Adrenal gland (tissue), 12 donors: ENCODE results near the gene GFOD1. TPM values are rescaled to one million over a fixed set of nuclear protein-coding genes. Genes with fewer than 3 reads are reported as not detected.

ENCODE experiments used
- DNase-seq, 7 donors: peaks; one replicate each; pipeline ENCODE4 v3.0.0-alpha.2; 2019 to 2020
- H3K27ac ChIP-seq, 5 donors: fragments of 200-600 bp; sonication (generic) in 4 of 5; 1 replicate in 3 of 5; 2 replicates in 2 of 5; pipeline versions ENCODE4 v1.5.1 to v1.8.0; 2016 to 2020; ENCODE audit warnings: mild to moderate bottlenecking in 1 of 5
- H3K27me3 ChIP-seq: fragments of 200-600 bp; 2 replicates; pipeline ENCODE4 v1.8.0; 2021
- H3K36me3 ChIP-seq, 2 donors: fragments of 200-600 bp; replicated peaks in 1 of 2; 1 replicate in 1 of 2; 2 replicates in 1 of 2; pipeline versions ENCODE4 v1.5.1 to v1.8.0; 2018 to 2022
- H3K4me1 ChIP-seq, 2 donors: fragments of 200-600 bp; replicated peaks in 1 of 2; 1 replicate in 1 of 2; 2 replicates in 1 of 2; pipeline versions ENCODE4 v1.5.1 to v1.8.0; 2018 to 2021
- H3K4me3 ChIP-seq, 4 donors: fragments of 200-600 bp; sonication (generic) in 3 of 4; one replicate each; pipeline ENCODE4 v1.5.1; 2016 to 2018
- H3K9me3 ChIP-seq, 3 donors: fragments of 200-600 bp; sonication (generic) in 1 of 3; replicated peaks in 1 of 3; 1 replicate in 2 of 3; 2 replicates in 1 of 3; pipeline versions ENCODE4 v1.5.1 to v1.8.0; 2016 to 2021
- POLR2A ChIP-seq, 2 donors: fragments of 450-650 bp; IDR thresholded peaks; one replicate each; pipeline ENCODE4 v1.6.1; 2017; ENCODE audit warnings: antibody characterized with exemption in 2 of 2, mild to moderate bottlenecking in 2 of 2, moderate library complexity in 1 of 2
- WGBS, 4 donors: extraction: QIAGEN DNeasy Blood & Tissue Kit in 2 of 4; methylation state at CpG; one replicate each; pipeline versions ENCODE4 v1.1.5 to v1.1.7; 2013 to 2017; 5-methylcytosine and 5-hydroxymethylcytosine counted together
- intact Hi-C, 2 donors: fragments of 100-400 bp; cut with DNase I; formaldehyde crosslinking; loops; one replicate each; pipeline versions ENCODE4 v1.14.1 to v1.15.0; 2022 to 2023
- polyA plus RNA-seq, 3 donors: library from polyadenylated mRNA; stranded (reverse); fragments of 200-250 nt in 2 of 3; fragments of 350-450 nt in 1 of 3; fragmentation: Illumina TruSeq in 1 of 3; extraction: RNeasy Lipid Tissue Mini Kit (QIAGEN cat#74804) in 1 of 3; gene quantifications; one replicate each; pipeline ENCODE4 v1.2.3, GENCODE V29; 2013 to 2014
- total RNA-seq, 9 donors: library from RNA; depleted of rRNA in 4 of 9; stranded (reverse); fragments of >200 nt in 4 of 9; fragments of 120-200 nt in 1 of 9; fragmentation: NEBNext Ultra II Directional in 1 of 9; extraction: Animal tissue kit (Norgen Biotek cat#: 25700) in 1 of 9; gene quantifications; one replicate each; pipeline versions ENCODE4 v1.1.0 to v1.2.4, GENCODE V29; 2013 to 2023
- TF ChIP-seq, protein P1 (sequence below), 6 experiments: fragments of 450-650 bp in 4 of 6; fragments of 200-600 bp in 2 of 6; sonication (generic) in 1 of 6; IDR thresholded peaks; 1 replicate in 5 of 6; 2 replicates in 1 of 6; pipeline versions ENCODE4 v1.5.1 to v1.8.0; 2016 to 2021; ENCODE audit warnings: antibody characterized with exemption in 6 of 6, mild to moderate bottlenecking in 2 of 6, moderate library complexity in 1 of 6
- donor health status: healthy with polysubstance abuse.
- donor health status: Bipolar disorder and iron deficiency.
- donor health status: DM: yes; HTN: yes; CAD: no.
- donor health status: DM: no; HTN: no; CAD: no.
- donor health status: DM: no; HTN: no; CAD: no.
- donor health status: DM: yes; HTN: yes; CAD: no.

GFOD1 gene
- total and polyA plus RNA-seq, 12 donors: 1.9 to 7.7 (median 4.1) TPM

DNA sequence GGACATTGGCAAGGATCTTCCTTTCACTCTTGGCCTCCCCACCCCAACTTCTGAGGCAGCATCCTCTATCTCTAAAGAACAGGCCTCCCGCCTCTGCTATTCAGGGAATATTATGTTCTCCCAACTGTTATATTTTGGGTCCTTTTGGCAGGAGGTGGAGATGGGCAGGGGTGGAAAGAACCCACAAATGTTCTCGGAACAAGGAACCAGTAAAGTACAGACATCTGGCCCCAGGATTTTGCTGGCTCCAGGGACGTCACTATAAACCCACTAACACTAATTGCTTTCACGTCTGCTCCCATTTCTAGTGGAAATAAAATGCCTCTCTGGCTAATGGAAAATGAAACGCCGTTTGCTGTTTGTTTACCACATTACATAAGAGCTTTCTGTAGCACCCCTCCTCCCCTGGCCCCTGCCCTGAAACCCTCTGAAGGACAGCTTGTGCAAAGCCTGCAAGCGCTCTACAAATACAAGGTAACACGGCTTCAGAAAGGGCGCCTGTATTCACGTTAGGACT is 81.4 kb downstream of the GFOD1 start:
- H3K4me1 ChIP-seq: peaks cover 0 to 3% of the 10 kb centered on the region in 2 donors
- 79 to 86% (median 82%) methylated on average over 10 of the region's 10 CpGs for WGBS, 4 donors
- intact Hi-C loops: no loop called here

DNA sequence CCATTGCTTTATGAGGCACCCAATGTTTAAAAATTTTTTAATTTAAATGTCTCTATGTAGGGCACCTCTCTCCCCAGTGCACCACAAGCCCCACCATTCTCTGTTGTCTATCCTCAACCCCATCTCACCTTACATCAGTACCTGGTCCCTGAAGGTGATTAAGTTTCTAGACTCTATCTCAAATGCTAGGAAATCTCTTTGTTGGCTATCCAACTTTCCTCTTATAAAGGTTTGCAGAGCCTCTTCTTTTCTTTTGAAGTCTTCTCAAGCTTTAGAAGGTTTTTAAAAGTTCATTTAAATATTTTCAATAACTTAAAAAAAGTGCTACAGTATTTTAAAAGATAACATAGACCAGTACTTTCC is 82.5 kb downstream of the GFOD1 start:
- H3K4me3 ChIP-seq: no peak overlapping the region
- H3K27ac ChIP-seq: peak overlapping the region in 2 of 5 donors; percentile 35 to 38
- intact Hi-C loops: no loop called here
- peaks cover 0 to 3% of the 10 kb centered on the region in 2 donors for H3K4me1 ChIP-seq
- H3K27me3 ChIP-seq: peaks cover 11% of the 10 kb centered on the region
- no peak for TF ChIP-seq POLR2A (IDR thresholded peaks at IDR 0.05)
- TF ChIP-seq, protein P1, sequence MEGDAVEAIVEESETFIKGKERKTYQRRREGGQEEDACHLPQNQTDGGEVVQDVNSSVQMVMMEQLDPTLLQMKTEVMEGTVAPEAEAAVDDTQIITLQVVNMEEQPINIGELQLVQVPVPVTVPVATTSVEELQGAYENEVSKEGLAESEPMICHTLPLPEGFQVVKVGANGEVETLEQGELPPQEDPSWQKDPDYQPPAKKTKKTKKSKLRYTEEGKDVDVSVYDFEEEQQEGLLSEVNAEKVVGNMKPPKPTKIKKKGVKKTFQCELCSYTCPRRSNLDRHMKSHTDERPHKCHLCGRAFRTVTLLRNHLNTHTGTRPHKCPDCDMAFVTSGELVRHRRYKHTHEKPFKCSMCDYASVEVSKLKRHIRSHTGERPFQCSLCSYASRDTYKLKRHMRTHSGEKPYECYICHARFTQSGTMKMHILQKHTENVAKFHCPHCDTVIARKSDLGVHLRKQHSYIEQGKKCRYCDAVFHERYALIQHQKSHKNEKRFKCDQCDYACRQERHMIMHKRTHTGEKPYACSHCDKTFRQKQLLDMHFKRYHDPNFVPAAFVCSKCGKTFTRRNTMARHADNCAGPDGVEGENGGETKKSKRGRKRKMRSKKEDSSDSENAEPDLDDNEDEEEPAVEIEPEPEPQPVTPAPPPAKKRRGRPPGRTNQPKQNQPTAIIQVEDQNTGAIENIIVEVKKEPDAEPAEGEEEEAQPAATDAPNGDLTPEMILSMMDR (IDR thresholded peaks at IDR 0.05): no peak
- no peaks in the 10 kb centered on the region for H3K9me3 ChIP-seq
- peak in 1 of 7 donors; percentile 13 for DNase-seq
- no peaks in the 10 kb centered on the region for H3K36me3 ChIP-seq

More for the DNA sequence above, 81.4 kb downstream of the GFOD1 start:
- H3K4me3 ChIP-seq: no peak overlapping the region
- peaks cover under 1% of the 10 kb centered on the region for H3K27me3 ChIP-seq
- no peak for TF ChIP-seq POLR2A (IDR thresholded peaks at IDR 0.05)
- TF ChIP-seq, protein P1 (IDR thresholded peaks at IDR 0.05): no peak
- H3K36me3 ChIP-seq: no peaks in the 10 kb centered on the region
- no peak overlapping the region for H3K27ac ChIP-seq
- no peaks in the 10 kb centered on the region for H3K9me3 ChIP-seq
- DNase-seq: peak in 1 of 7 donors; percentile 58

DNA sequence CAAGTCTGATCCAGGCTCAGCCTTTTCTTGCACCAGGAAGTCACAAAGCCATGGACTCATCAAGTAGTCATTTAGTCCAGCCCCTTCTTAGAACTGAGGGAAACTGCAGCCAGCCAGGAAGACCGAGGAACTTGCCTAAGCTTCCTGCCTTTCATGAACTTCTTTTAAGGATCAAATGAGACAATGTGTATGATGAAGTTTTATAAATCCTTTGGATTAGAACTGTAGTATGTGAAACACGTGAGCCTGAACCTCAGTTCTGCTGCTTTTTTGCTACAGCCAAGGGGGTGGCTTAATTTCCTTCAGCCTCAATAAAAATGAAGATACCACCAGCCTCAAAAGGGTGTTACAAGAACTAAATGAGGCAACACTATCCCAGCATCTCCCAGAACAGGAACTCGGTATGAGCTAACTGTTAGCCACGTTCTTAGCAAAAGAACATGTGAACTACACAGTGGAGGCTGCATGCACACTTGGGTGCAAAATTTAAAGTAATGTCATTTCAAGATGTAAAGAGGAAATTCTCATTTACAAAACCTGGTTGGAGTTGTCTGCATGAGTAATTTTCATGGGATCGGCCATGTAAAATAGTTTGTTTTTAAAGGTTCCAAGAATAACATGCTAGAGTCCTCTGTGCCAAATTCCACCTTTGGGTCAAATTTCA is 83.0 kb downstream of the GFOD1 start:
- 43 to 48% (median 46%) methylated on average over 5 of the region's 5 CpGs for WGBS, 4 donors
- Histone ChIP-seq H3K4me1 (peaks cover 0 to 3% of the 10 kb centered on the region in 2 donors), H3K36me3 (no peaks in the 10 kb centered on the region), H3K27ac (peak overlapping the region in 2 of 5 donors; percentile 12 to 35), H3K9me3 (no peaks in the 10 kb centered on the region), H3K4me3 (no peak overlapping the region), H3K27me3 (peaks cover 13% of the 10 kb centered on the region)
- no peak for TF ChIP-seq POLR2A (IDR thresholded peaks at IDR 0.05)
- TF ChIP-seq, protein P1 (IDR thresholded peaks at IDR 0.05): no peak
- intact Hi-C loops: no loop called here
- DNase-seq: peak in 3 of 7 donors; percentile 18 to 52 (median 27)

DNA sequence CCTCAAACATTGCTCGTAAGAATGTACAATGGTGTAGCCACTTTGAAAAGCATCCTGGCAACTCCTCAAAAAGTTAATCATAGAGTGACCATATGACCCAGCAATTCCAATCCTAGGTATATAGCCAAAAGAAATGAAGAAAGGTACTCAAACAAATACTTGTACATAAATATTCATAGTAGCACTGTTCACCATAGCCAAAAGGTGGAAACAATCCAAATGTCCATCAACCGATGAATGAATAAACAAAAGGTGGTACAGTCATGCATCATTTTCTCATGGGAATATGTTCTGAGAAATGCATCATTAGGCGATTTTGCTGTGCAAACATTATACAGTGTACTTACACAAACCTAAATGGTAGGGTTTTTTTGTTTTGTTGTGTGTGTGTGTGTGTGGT is 84.7 kb downstream of the GFOD1 start:
- Histone ChIP-seq H3K4me1 (peaks cover 0 to 3% of the 10 kb centered on the region in 2 donors), H3K36me3 (no peaks in the 10 kb centered on the region), H3K9me3 (no peaks in the 10 kb centered on the region), H3K27me3 (peaks cover 25% of the 10 kb centered on the region), H3K4me3 (no peak overlapping the region), H3K27ac (no peak overlapping the region)
- no peak for DNase-seq
- intact Hi-C loops: no loop called here
- TF ChIP-seq, protein P1 (IDR thresholded peaks at IDR 0.05): no peak
- TF ChIP-seq POLR2A (IDR thresholded peaks at IDR 0.05): no peak
- WGBS, 4 donors: 89 to 95% (median 93%) methylated on average over 3 of the region's 3 CpGs
